Testis (tissue), 2 donors: ENCODE measurements around the gene ZNF491.
"Not testable (repeated sequence)": the region's sequence is repeated elsewhere in the genome, so short reads cannot be mapped to it uniquely, and the experiment has no call there.

ENCODE experiments used
- POLR2A ChIP-seq: fragments of 450-650 bp; IDR thresholded peaks from one replicate; pipeline ENCODE4 v1.6.1; 2017; ENCODE audit warnings: antibody characterized with exemption, mild to moderate bottlenecking, moderate library complexity
- TF ChIP-seq, protein P1 (sequence below), 3 experiments: fragments of 450-650 bp in 2 of 3; fragments of 200-600 bp in 1 of 3; sonication (generic) in 1 of 3; IDR thresholded peaks; one replicate each; pipeline ENCODE4 v1.5.1; 2016 to 2019; ENCODE audit warnings: antibody characterized with exemption in 3 of 3, mild to moderate bottlenecking in 2 of 3, moderate library complexity in 1 of 3

DNA sequence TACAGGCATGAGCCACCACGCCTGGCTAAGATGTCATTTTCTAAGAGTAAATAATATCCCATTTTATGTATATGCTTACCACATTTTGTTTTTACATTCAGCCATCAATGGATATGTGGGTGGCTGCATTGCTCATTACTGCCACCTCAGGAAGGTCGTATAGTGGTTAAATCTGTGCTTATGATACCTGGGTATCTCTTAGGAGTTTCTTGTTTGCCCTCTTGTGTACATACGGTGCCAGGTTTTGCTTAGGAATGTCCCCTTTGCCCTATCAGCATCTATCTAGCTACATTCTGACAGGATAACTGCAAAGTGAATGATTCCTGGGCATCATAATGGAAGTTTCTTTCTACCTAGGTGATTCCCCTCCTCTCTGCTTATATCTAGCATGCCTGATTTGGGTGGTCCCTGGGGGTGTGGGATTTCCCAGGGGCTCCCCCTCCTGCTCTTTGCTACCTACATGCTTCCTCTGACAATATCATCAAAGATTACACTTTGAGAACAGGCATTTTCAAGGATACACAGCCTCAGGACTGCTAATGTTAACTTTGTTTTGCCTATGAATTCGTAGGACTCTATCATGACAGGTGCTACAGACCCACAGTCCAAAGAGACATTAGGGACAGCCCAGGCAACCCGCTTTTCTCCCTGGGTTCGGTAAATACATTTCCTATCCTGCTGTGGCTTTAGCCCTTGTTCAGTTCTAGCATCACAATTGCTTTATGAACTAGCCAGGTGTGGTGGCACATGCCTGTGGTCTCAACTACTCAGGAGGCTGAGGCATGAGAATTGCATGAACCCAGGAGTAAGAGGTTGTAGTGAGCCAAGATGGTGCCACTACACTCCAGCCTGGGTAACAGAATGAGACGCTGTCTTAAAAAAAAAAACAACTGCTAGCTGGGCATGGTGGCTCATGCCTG is 30.9 kb downstream of the ZNF491 start:
- not testable (repeated sequence) for TF ChIP-seq POLR2A
- TF ChIP-seq, protein P1, sequence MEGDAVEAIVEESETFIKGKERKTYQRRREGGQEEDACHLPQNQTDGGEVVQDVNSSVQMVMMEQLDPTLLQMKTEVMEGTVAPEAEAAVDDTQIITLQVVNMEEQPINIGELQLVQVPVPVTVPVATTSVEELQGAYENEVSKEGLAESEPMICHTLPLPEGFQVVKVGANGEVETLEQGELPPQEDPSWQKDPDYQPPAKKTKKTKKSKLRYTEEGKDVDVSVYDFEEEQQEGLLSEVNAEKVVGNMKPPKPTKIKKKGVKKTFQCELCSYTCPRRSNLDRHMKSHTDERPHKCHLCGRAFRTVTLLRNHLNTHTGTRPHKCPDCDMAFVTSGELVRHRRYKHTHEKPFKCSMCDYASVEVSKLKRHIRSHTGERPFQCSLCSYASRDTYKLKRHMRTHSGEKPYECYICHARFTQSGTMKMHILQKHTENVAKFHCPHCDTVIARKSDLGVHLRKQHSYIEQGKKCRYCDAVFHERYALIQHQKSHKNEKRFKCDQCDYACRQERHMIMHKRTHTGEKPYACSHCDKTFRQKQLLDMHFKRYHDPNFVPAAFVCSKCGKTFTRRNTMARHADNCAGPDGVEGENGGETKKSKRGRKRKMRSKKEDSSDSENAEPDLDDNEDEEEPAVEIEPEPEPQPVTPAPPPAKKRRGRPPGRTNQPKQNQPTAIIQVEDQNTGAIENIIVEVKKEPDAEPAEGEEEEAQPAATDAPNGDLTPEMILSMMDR (IDR thresholded peaks at IDR 0.05) = not testable (repeated sequence)
